Subcutaneous abdominal adipose tissue (tissue), 5 donors: ENCODE data around the gene ALDOC.

ENCODE experiments used
- H3K27ac ChIP-seq: one replicate; pipeline ENCODE4 v1.7.0; 2013; ENCODE audit warnings: low read depth, mild to moderate bottlenecking, inconsistent platforms, low read length, moderate library complexity
- H3K27me3 ChIP-seq, 5 donors: one replicate each; pipeline ENCODE4 v1.7.0; 2013; ENCODE audit warnings: low read length in 5 of 5, inconsistent platforms in 1 of 5; ENCODE audit not compliant: control insufficient read depth in 5 of 5, insufficient read depth in 4 of 5
- H3K36me3 ChIP-seq, 5 donors: one replicate each; pipeline ENCODE4 v1.7.0; 2013; ENCODE audit warnings: low read length in 5 of 5; ENCODE audit not compliant: control insufficient read depth in 5 of 5, insufficient read depth in 5 of 5
- H3K4me1 ChIP-seq, 5 donors: one replicate each; pipeline ENCODE4 v1.7.0; 2013; ENCODE audit warnings: low read length in 5 of 5, mild to moderate bottlenecking in 3 of 5, moderate library complexity in 1 of 5; ENCODE audit not compliant: control insufficient read depth in 5 of 5, insufficient read depth in 5 of 5
- H3K4me3 ChIP-seq, 5 donors: one replicate each; pipeline ENCODE4 v1.7.0; 2013; ENCODE audit warnings: low read length in 5 of 5, low read depth in 1 of 5
- H3K9ac ChIP-seq, 5 donors: one replicate each; pipeline ENCODE4 v1.7.0; 2013; ENCODE audit warnings: low read length in 5 of 5, mild to moderate bottlenecking in 4 of 5, moderate library complexity in 3 of 5
- H3K9me3 ChIP-seq, 5 donors: one replicate each; pipeline ENCODE4 v1.7.0; 2013; ENCODE audit warnings: low read length in 5 of 5; ENCODE audit not compliant: control insufficient read depth in 5 of 5
- donor health status: healthy.
- donor health status: healthy.
- donor health status: healthy.
- donor health status: healthy.
- donor health status: healthy.

ALDOC gene

GRCh38 chr17:28527181-28527681 is 49.5 kb downstream of the ALDOC start:
- H3K4me1 ChIP-seq: no peaks in the 10 kb centered on the region
- no peak overlapping the region for H3K27ac ChIP-seq
- no peak overlapping the region for H3K4me3 ChIP-seq
- no peak overlapping the region for H3K9ac ChIP-seq
- no peaks in the 10 kb centered on the region for H3K9me3 ChIP-seq
- H3K27me3 ChIP-seq: peaks cover 0 to 9% (median 4%) of the 10 kb centered on the region in 5 donors
- H3K36me3 ChIP-seq: no peaks in the 10 kb centered on the region

- Histone ChIP-seq H3K9ac (no peak overlapping the region), H3K9me3 (no peaks in the 10 kb centered on the region), H3K36me3 (no peaks in the 10 kb centered on the region), H3K27me3 (peaks cover 0 to 7% (median under 1%) of the 10 kb centered on the region in 5 donors), H3K27ac (no peak overlapping the region), H3K4me1 (no peaks in the 10 kb centered on the region), H3K4me3 (no peak overlapping the region)
These were observed 50.3 kb downstream of the ALDOC start for GRCh38 chr17:28526381-28526780.

GRCh38 chr17:28524476-28525424 is 51.9 kb downstream of the ALDOC start:
- Histone ChIP-seq H3K27me3 (peaks cover 0 to 9% (median 0%) of the 10 kb centered on the region in 5 donors), H3K36me3 (no peaks in the 10 kb centered on the region), H3K9me3 (no peaks in the 10 kb centered on the region), H3K4me3 (no peak overlapping the region), H3K4me1 (no peaks in the 10 kb centered on the region), H3K9ac (no peak overlapping the region), H3K27ac (no peak overlapping the region)

GRCh38 chr17:28523876-28524275 is 52.8 kb downstream of the ALDOC start:
- no peak overlapping the region for H3K9ac ChIP-seq
- H3K4me3 ChIP-seq: no peak overlapping the region
- no peaks in the 10 kb centered on the region for H3K36me3 ChIP-seq
- peaks cover 0 to 9% (median 0%) of the 10 kb centered on the region in 5 donors for H3K27me3 ChIP-seq
- H3K4me1 ChIP-seq: no peaks in the 10 kb centered on the region
- no peak overlapping the region for H3K27ac ChIP-seq
- no peaks in the 10 kb centered on the region for H3K9me3 ChIP-seq

GRCh38 chr17:28523186-28523585 is 53.5 kb downstream of the ALDOC start:
- Histone ChIP-seq H3K9me3 (no peaks in the 10 kb centered on the region), H3K9ac (no peak overlapping the region), H3K27me3 (peaks cover 0 to 9% (median 0%) of the 10 kb centered on the region in 5 donors), H3K27ac (no peak overlapping the region), H3K36me3 (no peaks in the 10 kb centered on the region), H3K4me1 (no peaks in the 10 kb centered on the region), H3K4me3 (no peak overlapping the region)
